ENCODE results near the gene KMT2E.

The KMT2E gene

DNA sequence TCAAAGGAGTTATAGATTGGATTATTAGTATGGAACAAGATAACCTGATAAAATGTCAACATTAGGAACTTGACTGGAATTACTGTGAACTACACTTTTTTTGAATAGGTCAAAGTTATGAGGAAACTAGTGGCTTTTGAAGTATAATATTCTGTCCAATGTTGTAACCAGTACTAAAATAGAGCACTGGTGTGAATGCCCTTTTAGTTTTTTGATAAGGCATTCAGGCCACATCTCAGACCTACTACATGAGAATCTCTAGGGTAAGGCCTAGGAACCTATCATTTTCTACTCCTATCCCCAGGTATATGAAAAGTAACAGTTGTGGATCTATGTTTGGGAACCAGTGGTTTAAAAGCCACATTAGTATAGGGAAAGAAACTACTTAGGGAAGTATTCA is 16.4 kb downstream of the KMT2E start (continued):
- TF ChIP-seq, protein P1, sequence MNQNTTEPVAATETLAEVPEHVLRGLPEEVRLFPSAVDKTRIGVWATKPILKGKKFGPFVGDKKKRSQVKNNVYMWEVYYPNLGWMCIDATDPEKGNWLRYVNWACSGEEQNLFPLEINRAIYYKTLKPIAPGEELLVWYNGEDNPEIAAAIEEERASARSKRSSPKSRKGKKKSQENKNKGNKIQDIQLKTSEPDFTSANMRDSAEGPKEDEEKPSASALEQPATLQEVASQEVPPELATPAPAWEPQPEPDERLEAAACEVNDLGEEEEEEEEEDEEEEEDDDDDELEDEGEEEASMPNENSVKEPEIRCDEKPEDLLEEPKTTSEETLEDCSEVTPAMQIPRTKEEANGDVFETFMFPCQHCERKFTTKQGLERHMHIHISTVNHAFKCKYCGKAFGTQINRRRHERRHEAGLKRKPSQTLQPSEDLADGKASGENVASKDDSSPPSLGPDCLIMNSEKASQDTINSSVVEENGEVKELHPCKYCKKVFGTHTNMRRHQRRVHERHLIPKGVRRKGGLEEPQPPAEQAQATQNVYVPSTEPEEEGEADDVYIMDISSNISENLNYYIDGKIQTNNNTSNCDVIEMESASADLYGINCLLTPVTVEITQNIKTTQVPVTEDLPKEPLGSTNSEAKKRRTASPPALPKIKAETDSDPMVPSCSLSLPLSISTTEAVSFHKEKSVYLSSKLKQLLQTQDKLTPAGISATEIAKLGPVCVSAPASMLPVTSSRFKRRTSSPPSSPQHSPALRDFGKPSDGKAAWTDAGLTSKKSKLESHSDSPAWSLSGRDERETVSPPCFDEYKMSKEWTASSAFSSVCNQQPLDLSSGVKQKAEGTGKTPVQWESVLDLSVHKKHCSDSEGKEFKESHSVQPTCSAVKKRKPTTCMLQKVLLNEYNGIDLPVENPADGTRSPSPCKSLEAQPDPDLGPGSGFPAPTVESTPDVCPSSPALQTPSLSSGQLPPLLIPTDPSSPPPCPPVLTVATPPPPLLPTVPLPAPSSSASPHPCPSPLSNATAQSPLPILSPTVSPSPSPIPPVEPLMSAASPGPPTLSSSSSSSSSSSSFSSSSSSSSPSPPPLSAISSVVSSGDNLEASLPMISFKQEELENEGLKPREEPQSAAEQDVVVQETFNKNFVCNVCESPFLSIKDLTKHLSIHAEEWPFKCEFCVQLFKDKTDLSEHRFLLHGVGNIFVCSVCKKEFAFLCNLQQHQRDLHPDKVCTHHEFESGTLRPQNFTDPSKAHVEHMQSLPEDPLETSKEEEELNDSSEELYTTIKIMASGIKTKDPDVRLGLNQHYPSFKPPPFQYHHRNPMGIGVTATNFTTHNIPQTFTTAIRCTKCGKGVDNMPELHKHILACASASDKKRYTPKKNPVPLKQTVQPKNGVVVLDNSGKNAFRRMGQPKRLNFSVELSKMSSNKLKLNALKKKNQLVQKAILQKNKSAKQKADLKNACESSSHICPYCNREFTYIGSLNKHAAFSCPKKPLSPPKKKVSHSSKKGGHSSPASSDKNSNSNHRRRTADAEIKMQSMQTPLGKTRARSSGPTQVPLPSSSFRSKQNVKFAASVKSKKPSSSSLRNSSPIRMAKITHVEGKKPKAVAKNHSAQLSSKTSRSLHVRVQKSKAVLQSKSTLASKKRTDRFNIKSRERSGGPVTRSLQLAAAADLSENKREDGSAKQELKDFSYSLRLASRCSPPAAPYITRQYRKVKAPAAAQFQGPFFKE (tag by site-specific recombination; IDR thresholded peaks at IDR 0.05; ENCODE audit: borderline replicate concordance), result no peak
- no peak for TF ChIP-seq ZFP41 (tag by site-specific recombination; IDR thresholded peaks at IDR 0.05; ENCODE audit: borderline replicate concordance)
- no peak for TF ChIP-seq ZNF155 (tag by site-specific recombination; IDR thresholded peaks at IDR 0.05)
- TF ChIP-seq ZXDB (tag by site-specific recombination; IDR thresholded peaks at IDR 0.05), result no peak
- TF ChIP-seq ZNF10 (tag by site-specific recombination; IDR thresholded peaks at IDR 0.05), result no peak
- TF ChIP-seq ZNF133 (tag by site-specific recombination; IDR thresholded peaks at IDR 0.05), result no peak
- no peak for TF ChIP-seq ZNF132 (tag by site-specific recombination; IDR thresholded peaks at IDR 0.05; ENCODE audit: borderline replicate concordance)
- TF ChIP-seq SCRT1 (tag by site-specific recombination; IDR thresholded peaks at IDR 0.05; ENCODE audit: borderline replicate concordance), result no peak

DNA sequence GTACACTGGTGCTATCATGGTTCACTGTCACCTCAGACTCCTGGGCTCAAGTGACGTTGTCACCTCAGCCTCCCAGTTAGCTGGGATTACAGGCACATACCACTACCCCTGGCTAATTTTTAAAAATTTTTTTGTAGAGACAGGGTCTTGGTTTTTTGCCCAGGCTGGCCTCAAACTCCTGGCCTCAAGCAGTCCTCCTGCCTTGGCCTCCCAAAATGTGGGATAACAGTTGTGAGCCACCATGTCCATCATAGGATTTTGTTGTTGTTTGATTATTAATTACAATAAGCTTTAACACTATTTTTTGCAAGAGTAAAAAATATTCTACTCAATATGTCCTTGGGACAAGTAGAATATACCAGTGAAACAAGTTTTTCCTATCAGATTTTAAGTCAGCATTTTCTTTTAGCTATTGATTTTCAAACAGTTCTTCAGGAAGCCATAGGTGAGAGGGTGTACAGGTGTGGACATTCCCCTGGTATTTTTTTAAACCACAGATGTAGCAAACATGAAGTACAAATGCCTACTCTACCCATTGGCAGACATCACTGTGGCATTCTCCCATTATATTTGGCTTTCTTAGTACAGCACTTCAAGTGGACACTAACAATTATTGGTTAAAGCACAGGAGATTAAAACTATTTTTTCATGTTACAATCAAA is 18.7 kb downstream of the KMT2E start:
- H3K4me1 ChIP-seq (ENCODE audit: control insufficient read depth, insufficient read depth, low read length), result no peaks in the 10 kb centered on the region
- no peak overlapping the region for H3K4me3 ChIP-seq (ENCODE audit: low read depth, low read length)
- H3K27ac ChIP-seq (ENCODE audit: extremely low read depth, low read depth, low read length), result no peak overlapping the region
- H3K9me3 ChIP-seq (ENCODE audit: control insufficient read depth, insufficient read depth, low read depth, low read length), result no peaks in the 10 kb centered on the region
- ChIA-PET CTCF (interaction anchor here (0.9 kb wide), 1 partner anchor 51 kb away, joined by 4 read pairs; no protein-coding TSS in a partner anchor), POLR2A (interaction anchor here (0.9 kb wide), 1 partner anchor 19 kb away, joined by 3 read pairs; no protein-coding TSS in a partner anchor)
- no peaks in the 10 kb centered on the region for H3K36me3 ChIP-seq (ENCODE audit: control insufficient read depth in 2 of 2, insufficient read depth in 1 of 2, low read length in 2 of 2)
- TF ChIP-seq, protein P2, sequence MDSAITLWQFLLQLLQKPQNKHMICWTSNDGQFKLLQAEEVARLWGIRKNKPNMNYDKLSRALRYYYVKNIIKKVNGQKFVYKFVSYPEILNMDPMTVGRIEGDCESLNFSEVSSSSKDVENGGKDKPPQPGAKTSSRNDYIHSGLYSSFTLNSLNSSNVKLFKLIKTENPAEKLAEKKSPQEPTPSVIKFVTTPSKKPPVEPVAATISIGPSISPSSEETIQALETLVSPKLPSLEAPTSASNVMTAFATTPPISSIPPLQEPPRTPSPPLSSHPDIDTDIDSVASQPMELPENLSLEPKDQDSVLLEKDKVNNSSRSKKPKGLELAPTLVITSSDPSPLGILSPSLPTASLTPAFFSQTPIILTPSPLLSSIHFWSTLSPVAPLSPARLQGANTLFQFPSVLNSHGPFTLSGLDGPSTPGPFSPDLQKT (IDR thresholded peaks at IDR 0.05; ENCODE audit: borderline replicate concordance, low read depth, low read length), result no peak
- TF ChIP-seq, protein P3, sequence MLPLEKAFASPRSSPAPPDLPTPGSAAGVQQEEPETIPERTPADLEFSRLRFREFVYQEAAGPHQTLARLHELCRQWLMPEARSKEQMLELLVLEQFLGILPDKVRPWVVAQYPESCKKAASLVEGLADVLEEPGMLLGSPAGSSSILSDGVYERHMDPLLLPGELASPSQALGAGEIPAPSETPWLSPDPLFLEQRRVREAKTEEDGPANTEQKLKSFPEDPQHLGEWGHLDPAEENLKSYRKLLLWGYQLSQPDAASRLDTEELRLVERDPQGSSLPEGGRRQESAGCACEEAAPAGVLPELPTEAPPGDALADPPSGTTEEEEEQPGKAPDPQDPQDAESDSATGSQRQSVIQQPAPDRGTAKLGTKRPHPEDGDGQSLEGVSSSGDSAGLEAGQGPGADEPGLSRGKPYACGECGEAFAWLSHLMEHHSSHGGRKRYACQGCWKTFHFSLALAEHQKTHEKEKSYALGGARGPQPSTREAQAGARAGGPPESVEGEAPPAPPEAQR (tag by site-specific recombination; IDR thresholded peaks at IDR 0.05), result no peak
- TF ChIP-seq, protein P4, sequence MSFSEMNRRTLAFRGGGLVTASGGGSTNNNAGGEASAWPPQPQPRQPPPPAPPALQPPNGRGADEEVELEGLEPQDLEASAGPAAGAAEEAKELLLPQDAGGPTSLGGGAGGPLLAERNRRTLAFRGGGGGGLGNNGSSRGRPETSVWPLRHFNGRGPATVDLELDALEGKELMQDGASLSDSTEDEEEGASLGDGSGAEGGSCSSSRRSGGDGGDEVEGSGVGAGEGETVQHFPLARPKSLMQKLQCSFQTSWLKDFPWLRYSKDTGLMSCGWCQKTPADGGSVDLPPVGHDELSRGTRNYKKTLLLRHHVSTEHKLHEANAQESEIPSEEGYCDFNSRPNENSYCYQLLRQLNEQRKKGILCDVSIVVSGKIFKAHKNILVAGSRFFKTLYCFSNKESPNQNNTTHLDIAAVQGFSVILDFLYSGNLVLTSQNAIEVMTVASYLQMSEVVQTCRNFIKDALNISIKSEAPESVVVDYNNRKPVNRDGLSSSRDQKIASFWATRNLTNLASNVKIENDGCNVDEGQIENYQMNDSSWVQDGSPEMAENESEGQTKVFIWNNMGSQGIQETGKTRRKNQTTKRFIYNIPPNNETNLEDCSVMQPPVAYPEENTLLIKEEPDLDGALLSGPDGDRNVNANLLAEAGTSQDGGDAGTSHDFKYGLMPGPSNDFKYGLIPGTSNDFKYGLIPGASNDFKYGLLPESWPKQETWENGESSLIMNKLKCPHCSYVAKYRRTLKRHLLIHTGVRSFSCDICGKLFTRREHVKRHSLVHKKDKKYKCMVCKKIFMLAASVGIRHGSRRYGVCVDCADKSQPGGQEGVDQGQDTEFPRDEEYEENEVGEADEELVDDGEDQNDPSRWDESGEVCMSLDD (tag by site-specific recombination; IDR thresholded peaks at IDR 0.05), result no peak
- TF ChIP-seq, protein P5, sequence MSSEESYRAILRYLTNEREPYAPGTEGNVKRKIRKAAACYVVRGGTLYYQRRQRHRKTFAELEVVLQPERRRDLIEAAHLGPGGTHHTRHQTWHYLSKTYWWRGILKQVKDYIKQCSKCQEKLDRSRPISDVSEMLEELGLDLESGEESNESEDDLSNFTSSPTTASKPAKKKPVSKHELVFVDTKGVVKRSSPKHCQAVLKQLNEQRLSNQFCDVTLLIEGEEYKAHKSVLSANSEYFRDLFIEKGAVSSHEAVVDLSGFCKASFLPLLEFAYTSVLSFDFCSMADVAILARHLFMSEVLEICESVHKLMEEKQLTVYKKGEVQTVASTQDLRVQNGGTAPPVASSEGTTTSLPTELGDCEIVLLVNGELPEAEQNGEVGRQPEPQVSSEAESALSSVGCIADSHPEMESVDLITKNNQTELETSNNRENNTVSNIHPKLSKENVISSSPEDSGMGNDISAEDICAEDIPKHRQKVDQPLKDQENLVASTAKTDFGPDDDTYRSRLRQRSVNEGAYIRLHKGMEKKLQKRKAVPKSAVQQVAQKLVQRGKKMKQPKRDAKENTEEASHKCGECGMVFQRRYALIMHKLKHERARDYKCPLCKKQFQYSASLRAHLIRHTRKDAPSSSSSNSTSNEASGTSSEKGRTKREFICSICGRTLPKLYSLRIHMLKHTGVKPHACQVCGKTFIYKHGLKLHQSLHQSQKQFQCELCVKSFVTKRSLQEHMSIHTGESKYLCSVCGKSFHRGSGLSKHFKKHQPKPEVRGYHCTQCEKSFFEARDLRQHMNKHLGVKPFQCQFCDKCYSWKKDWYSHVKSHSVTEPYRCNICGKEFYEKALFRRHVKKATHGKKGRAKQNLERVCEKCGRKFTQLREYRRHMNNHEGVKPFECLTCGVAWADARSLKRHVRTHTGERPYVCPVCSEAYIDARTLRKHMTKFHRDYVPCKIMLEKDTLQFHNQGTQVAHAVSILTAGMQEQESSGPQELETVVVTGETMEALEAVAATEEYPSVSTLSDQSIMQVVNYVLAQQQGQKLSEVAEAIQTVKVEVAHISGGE (tag by site-specific recombination; conservative IDR thresholded peaks at IDR 0.05; ENCODE audit: low read depth), result no peak
- TF ChIP-seq TCF7L2 (IDR thresholded peaks at IDR 0.05; ENCODE audit: borderline replicate concordance, low read depth, low read length) (no peak), ZNF747 (tag by site-specific recombination; IDR thresholded peaks at IDR 0.05) (no peak), ZNF701 (tag by site-specific recombination; IDR thresholded peaks at IDR 0.05) (no peak), ZNF292 (tag by site-specific recombination; IDR thresholded peaks at IDR 0.05; ENCODE audit: borderline replicate concordance, low read depth) (no peak), ZNF707 (tag by site-specific recombination; IDR thresholded peaks at IDR 0.05) (no peak), ZNF366 (tag by site-specific recombination; conservative IDR thresholded peaks at IDR 0.05) (no peak), WT1 (tag by site-specific recombination; IDR thresholded peaks at IDR 0.05) (no peak), ZNF335 (tag by site-specific recombination; conservative IDR thresholded peaks at IDR 0.05) (no peak), KLF8 (tag by site-specific recombination; IDR thresholded peaks at IDR 0.05) (no peak), ZNF37A (tag by site-specific recombination; IDR thresholded peaks at IDR 0.05) (no peak)

All from HEK293 (cell line).